H1 (cell line): ENCODE results near the gene SORCS3. TPM values are rescaled to one million over a fixed set of nuclear protein-coding genes. Genes with fewer than 3 reads are reported as not detected.

ENCODE experiments used
- CTCF ChIA-PET: fragments of 300-600 bp; sonication (Branson Sonifier 250); formaldehyde crosslinking; loops from one replicate; lab custom pipeline; 2021; ENCODE audit not compliant: partially characterized antibody; lab: Charles Lee
- POLR2A ChIA-PET: fragments of 300-600 bp; sonication (Branson Sonifier 250); formaldehyde crosslinking; loops from one replicate; lab custom pipeline; 2021; ENCODE audit warnings: inconsistent platforms; ENCODE audit not compliant: partially characterized antibody; lab: Charles Lee
- DNase-seq, 2 experiments: peaks; one replicate each; pipeline versions ENCODE4 v3.0.0 to v3.0.0-alpha.2; 2010 to 2022; ENCODE audit warnings: low spot score in 2 of 2, low read depth in 1 of 2, mixed read lengths in 1 of 2
- FAIRE-seq: peaks from 2 replicates; lab custom pipeline; 2011; peaks lifted over from hg19 to GRCh38; lab: Jason Lieb, UNC
- H2AFZ ChIP-seq: 2 replicates; pipeline ENCODE4 v1.8.1; 2012; ENCODE audit warnings: low read length, inconsistent platforms
- H2AK5ac ChIP-seq: 2 replicates; pipeline ENCODE4 v1.6.1; 2013; ENCODE audit warnings: low read depth, low read length
- H2BK120ac ChIP-seq: replicated peaks from 2 replicates; pipeline ENCODE3; 2013; ENCODE audit warnings: low read depth, low read length, inconsistent platforms
- H2BK12ac ChIP-seq: 2 replicates; pipeline ENCODE4 v1.6.1; 2013; ENCODE audit warnings: low read depth, low read length
- H2BK15ac ChIP-seq: 2 replicates; pipeline ENCODE4 v1.6.1; 2013; ENCODE audit warnings: low read length
- H2BK20ac ChIP-seq: 2 replicates; pipeline ENCODE4 v1.6.1; 2013; ENCODE audit warnings: low read length
- H2BK5ac ChIP-seq: 2 replicates; pipeline ENCODE4 v1.6.1; 2013; ENCODE audit warnings: low read depth, low read length
- H3K14ac ChIP-seq: 2 replicates; pipeline ENCODE4 v1.6.1; 2013; ENCODE audit warnings: inconsistent platforms; ENCODE audit not compliant: insufficient read length
- H3K18ac ChIP-seq: 2 replicates; pipeline ENCODE4 v1.6.1; 2013; ENCODE audit warnings: low read length; ENCODE audit errors: extremely low read depth
- H3K23ac ChIP-seq: 2 replicates; pipeline ENCODE4 v1.6.1; 2013; ENCODE audit warnings: inconsistent platforms; ENCODE audit not compliant: insufficient read length
- H3K23me2 ChIP-seq: 2 replicates; pipeline ENCODE4 v1.6.1; 2013; ENCODE audit warnings: low read depth, low read length
- H3K27ac ChIP-seq: 2 replicates; pipeline ENCODE4 v1.6.1; 2011; ENCODE audit warnings: low read depth, low read length, inconsistent platforms
- H3K27me3 ChIP-seq, 4 experiments: replicated peaks in 1 of 4; 1 replicate in 1 of 4; 2 replicates in 3 of 4; pipeline versions ENCODE4 v1.6.1 to v1.8.1; 2011 to 2013; ENCODE audit warnings: low read length in 3 of 4, mild to moderate bottlenecking in 3 of 4, inconsistent platforms in 2 of 4, mixed read lengths in 2 of 4, moderate library complexity in 1 of 4; ENCODE audit not compliant: control insufficient read depth in 3 of 4, insufficient read depth in 3 of 4; ENCODE audit errors: extremely low read depth in 1 of 4
- H3K36me3 ChIP-seq, 4 experiments: 2 replicates each; pipeline versions ENCODE4 v1.6.1 to v1.8.1; 2011 to 2013; ENCODE audit warnings: mild to moderate bottlenecking in 4 of 4, low read length in 3 of 4, moderate library complexity in 2 of 4, control low read depth in 1 of 4, inconsistent platforms in 1 of 4; ENCODE audit not compliant: insufficient read depth in 4 of 4, control insufficient read depth in 2 of 4
- H3K4ac ChIP-seq: replicated peaks from 2 replicates; pipeline ENCODE3; 2013; ENCODE audit warnings: low read length, low read depth, mixed read lengths, inconsistent platforms; ENCODE audit not compliant: insufficient read length
- H3K4me1 ChIP-seq, 4 experiments: replicated peaks in 1 of 4; 1 replicate in 1 of 4; 2 replicates in 3 of 4; pipeline versions ENCODE4 v1.6.1 to v1.8.1; 2011 to 2013; ENCODE audit warnings: low read length in 3 of 4, inconsistent platforms in 2 of 4, mixed read lengths in 1 of 4; ENCODE audit not compliant: insufficient read depth in 4 of 4, control insufficient read depth in 3 of 4
- H3K4me2 ChIP-seq, 2 experiments: 2 replicates each; pipeline versions ENCODE4 v1.6.1 to v1.8.1; 2011 to 2013; ENCODE audit warnings: low read depth in 2 of 2, low read length in 2 of 2, control low read depth in 1 of 2, inconsistent platforms in 1 of 2, mild to moderate bottlenecking in 1 of 2; ENCODE audit not compliant: insufficient read depth in 1 of 2
- H3K4me3 ChIP-seq, 4 experiments: fragments of 200-600, 300-600 bp in 1 of 4; sonication (generic), shearing (Covaris generic), sonication (Bioruptor Twin) in 1 of 4; 2 replicates each; pipeline versions ENCODE4 v1.5.1 to v1.8.1; 2011 to 2016; ENCODE audit warnings: low read length in 4 of 4, low read depth in 3 of 4, control low read depth in 2 of 4, inconsistent platforms in 2 of 4, mild to moderate bottlenecking in 2 of 4, mixed read lengths in 1 of 4, moderate library complexity in 1 of 4; ENCODE audit not compliant: insufficient read depth in 2 of 4; ENCODE audit errors: extremely low read depth in 1 of 4
- H3K56ac ChIP-seq: replicated peaks from 2 replicates; pipeline ENCODE3; 2013; ENCODE audit warnings: low read depth, mild to moderate bottlenecking, mixed read lengths, low read length, inconsistent platforms; ENCODE audit not compliant: insufficient read length
- H3K79me1 ChIP-seq: 2 replicates; pipeline ENCODE4 v1.6.1; 2013; ENCODE audit warnings: low read depth, low read length, control low read depth
- H3K79me2 ChIP-seq, 2 experiments: 2 replicates each; pipeline versions ENCODE4 v1.6.1 to v1.8.1; 2012 to 2013; ENCODE audit warnings: low read length in 2 of 2, mild to moderate bottlenecking in 2 of 2, inconsistent platforms in 1 of 2; ENCODE audit not compliant: insufficient read depth in 2 of 2, control insufficient read depth in 1 of 2
- H3K9ac ChIP-seq, 4 experiments: replicated peaks in 1 of 4; 1 replicate in 1 of 4; 2 replicates in 3 of 4; pipeline versions ENCODE4 v1.6.1 to v1.8.1; 2011 to 2013; ENCODE audit warnings: low read depth in 3 of 4, low read length in 3 of 4, control low read depth in 2 of 4, mild to moderate bottlenecking in 2 of 4, moderate library complexity in 2 of 4, inconsistent platforms in 1 of 4; ENCODE audit errors: extremely low read depth in 1 of 4
- H3K9me3 ChIP-seq, 2 experiments: 2 replicates each; pipeline versions ENCODE4 v1.6.1 to v1.8.1; 2012 to 2013; ENCODE audit warnings: mild to moderate bottlenecking in 2 of 2, moderate library complexity in 2 of 2, control low read depth in 1 of 2, inconsistent platforms in 1 of 2, low read depth in 1 of 2, low read length in 1 of 2, mixed read lengths in 1 of 2; ENCODE audit not compliant: insufficient read depth in 2 of 2
- H4K20me1 ChIP-seq, 2 experiments: replicated peaks in 1 of 2; 2 replicates each; pipeline versions ENCODE3 to v1.8.1; 2011 to 2013; ENCODE audit warnings: inconsistent platforms in 2 of 2, low read length in 2 of 2, mild to moderate bottlenecking in 1 of 2; ENCODE audit not compliant: insufficient read depth in 2 of 2, control insufficient read depth in 1 of 2
- H4K5ac ChIP-seq: 2 replicates; pipeline ENCODE4 v1.6.1; 2013; ENCODE audit warnings: low read length, low read depth, mixed read lengths, inconsistent platforms; ENCODE audit not compliant: insufficient read length
- H4K8ac ChIP-seq: 2 replicates; pipeline ENCODE4 v1.8.0; 2013; ENCODE audit warnings: mild to moderate bottlenecking, moderate library complexity, low read length, inconsistent platforms; ENCODE audit not compliant: insufficient read depth; ENCODE audit errors: extremely low read depth
- H4K91ac ChIP-seq: replicated peaks from 2 replicates; pipeline ENCODE3; 2013; ENCODE audit warnings: low read length, mixed read lengths, inconsistent platforms; ENCODE audit not compliant: insufficient read length
- WGBS, 2 experiments: shearing (Covaris generic) in 1 of 2; methylation state at CpG; one replicate each; pipeline versions ENCODE4 v1.1.6 to v1.1.7; 2013 to 2015; ENCODE audit warnings: low lambda C conversion rate in 2 of 2, mixed read lengths in 2 of 2, inconsistent platforms in 1 of 2, low coverage in 1 of 2, missing lambda C conversion rate in 1 of 2; ENCODE audit not compliant: insufficient replicate concordance in 2 of 2, insufficient coverage in 1 of 2, insufficient read length in 1 of 2; ENCODE audit errors: extremely low coverage in 1 of 2, missing lambda C conversion rate in 1 of 2; 5-methylcytosine and 5-hydroxymethylcytosine counted together
- polyA plus RNA-seq, 7 experiments: library from polyadenylated mRNA; depleted of rRNA in 3 of 7; stranded (reverse) in 5 of 7; unstranded in 2 of 7; fragments of >200 nt in 5 of 7; fragments of 200-250 nt in 2 of 7; gene quantifications; 1 replicate in 5 of 7; 2 replicates in 1 of 7; 4 replicates in 1 of 7; pipeline versions ENCODE4 v1.2.1 to v1.2.3, GENCODE V29; 2011 to 2013; ENCODE audit warnings: missing spikeins in 2 of 7, mixed read lengths in 2 of 7
- total RNA-seq: library from RNA; stranded (reverse); fragmentation: NEBNext Ultra II Directional; extraction: Animal tissue kit (Norgen Biotek cat#: 25700); gene quantifications from 2 replicates; pipeline ENCODE4 v1.2.1, GENCODE V29; 2021
- TF ChIP-seq, protein P1 (sequence below): IDR thresholded peaks from 2 replicates; pipeline ENCODE4 v1.6.1; 2012; ENCODE audit warnings: low read length, inconsistent platforms

SORCS3 gene
- total and polyA plus RNA-seq, 2 of the 8 experiments (the other 6 are each of a cell fraction or from before 2014, with no cell fraction given): 0.26 to 0.88 TPM

DNA sequence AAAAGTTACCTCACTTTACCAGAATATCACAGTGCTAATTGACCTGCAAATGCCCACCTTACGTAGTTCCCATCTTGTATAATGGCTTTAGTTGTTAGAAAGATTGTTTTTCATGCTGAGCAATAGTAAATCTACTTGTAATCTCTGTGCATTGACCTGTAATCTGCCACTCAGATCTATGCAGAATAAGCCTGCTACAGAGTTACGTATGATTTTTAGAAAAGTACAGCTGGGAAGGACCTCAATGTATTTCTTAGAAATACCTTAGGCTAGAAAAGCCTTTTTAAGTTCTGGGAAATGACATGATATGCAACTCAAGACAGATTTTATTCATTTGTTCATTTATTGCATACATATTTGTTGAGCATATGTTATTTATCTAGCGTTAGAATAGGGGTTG lies 530.9 kb downstream of the SORCS3 start:
- H3K23me2 ChIP-seq: no peaks in the 10 kb centered on the region
- H3K79me2 ChIP-seq: no peaks in the 10 kb centered on the region
- H2BK5ac ChIP-seq: no peak overlapping the region
- H3K4me2 ChIP-seq: no peak overlapping the region
- H2BK15ac ChIP-seq: no peak overlapping the region
- no peak overlapping the region for H4K5ac ChIP-seq
- no peak overlapping the region for H4K91ac ChIP-seq
- no peak overlapping the region for H3K4ac ChIP-seq
- H3K18ac ChIP-seq: no peak overlapping the region
- no peak overlapping the region for H3K56ac ChIP-seq
- H2AFZ ChIP-seq: no peak overlapping the region
- DNase-seq (no peak), FAIRE-seq (no peak)
- H4K20me1 ChIP-seq: no peaks in the 10 kb centered on the region
- H3K4me3 ChIP-seq: no peak overlapping the region
- H3K36me3 ChIP-seq: no peaks in the 10 kb centered on the region
- H3K4me1 ChIP-seq: no peaks in the 10 kb centered on the region
- WGBS, 2 experiments: 96% methylated on average over 3 of the region's 3 CpGs; no CpG with 5 or more reads in 1 of the 2 experiments
- no peaks in the 10 kb centered on the region for H3K27me3 ChIP-seq
- H4K8ac ChIP-seq: no peak overlapping the region
- no peak overlapping the region for H3K27ac ChIP-seq
- ChIA-PET POLR2A (no interaction called here), CTCF (interaction anchor here (1.0 kb wide), 1 partner anchor 108 kb away, joined by 3 read pairs; no protein-coding TSS in a partner anchor)
- H3K9ac ChIP-seq: no peak overlapping the region
- H3K23ac ChIP-seq: no peak overlapping the region
- no peak overlapping the region for H2BK12ac ChIP-seq
- H2BK120ac ChIP-seq: no peak overlapping the region
- no peaks in the 10 kb centered on the region for H3K9me3 ChIP-seq
- no peaks in the 10 kb centered on the region for H3K79me1 ChIP-seq
- H3K14ac ChIP-seq: no peak overlapping the region
- H2AK5ac ChIP-seq: no peak overlapping the region
- H2BK20ac ChIP-seq: no peak overlapping the region
- TF ChIP-seq, protein P1, sequence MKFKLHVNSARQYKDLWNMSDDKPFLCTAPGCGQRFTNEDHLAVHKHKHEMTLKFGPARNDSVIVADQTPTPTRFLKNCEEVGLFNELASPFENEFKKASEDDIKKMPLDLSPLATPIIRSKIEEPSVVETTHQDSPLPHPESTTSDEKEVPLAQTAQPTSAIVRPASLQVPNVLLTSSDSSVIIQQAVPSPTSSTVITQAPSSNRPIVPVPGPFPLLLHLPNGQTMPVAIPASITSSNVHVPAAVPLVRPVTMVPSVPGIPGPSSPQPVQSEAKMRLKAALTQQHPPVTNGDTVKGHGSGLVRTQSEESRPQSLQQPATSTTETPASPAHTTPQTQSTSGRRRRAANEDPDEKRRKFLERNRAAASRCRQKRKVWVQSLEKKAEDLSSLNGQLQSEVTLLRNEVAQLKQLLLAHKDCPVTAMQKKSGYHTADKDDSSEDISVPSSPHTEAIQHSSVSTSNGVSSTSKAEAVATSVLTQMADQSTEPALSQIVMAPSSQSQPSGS: no peak
